Spleen (tissue), 11 donors: ENCODE data around the gene DOK7. TPM values are rescaled to one million over a fixed set of nuclear protein-coding genes. Genes with fewer than 3 reads are reported as not detected.

Experiments
- DNase-seq: peaks from one replicate; pipeline ENCODE4 v3.0.0-alpha.2; 2020
- H3K27ac ChIP-seq, 8 donors: fragments of 200-600 bp; sonication (generic) in 7 of 8; 1 replicate in 4 of 8; 2 replicates in 4 of 8; pipeline versions ENCODE4 v1.5.0 to v1.8.0; 2016 to 2021; ENCODE audit warnings: inconsistent platforms in 4 of 8, mild to moderate bottlenecking in 4 of 8, moderate library complexity in 1 of 8
- H3K27me3 ChIP-seq, 7 donors: fragments of 200-600 bp; sonication (generic) in 6 of 7; replicated peaks in 1 of 7; 1 replicate in 4 of 7; 2 replicates in 3 of 7; pipeline versions ENCODE4 v1.5.0 to v1.8.0; 2016 to 2021; ENCODE audit warnings: inconsistent platforms in 3 of 7, mild to moderate bottlenecking in 1 of 7
- H3K36me3 ChIP-seq, 6 donors: fragments of 200-600 bp; sonication (generic) in 5 of 6; 1 replicate in 4 of 6; 2 replicates in 2 of 6; pipeline versions ENCODE4 v1.5.0 to v1.8.0; 2016 to 2021; ENCODE audit warnings: inconsistent platforms in 2 of 6
- H3K4me1 ChIP-seq, 6 donors: fragments of 200-600 bp; sonication (generic) in 5 of 6; 1 replicate in 3 of 6; 2 replicates in 3 of 6; pipeline versions ENCODE4 v1.5.0 to v1.8.0; 2016 to 2021; ENCODE audit warnings: inconsistent platforms in 3 of 6
- H3K4me3 ChIP-seq, 8 donors: fragments of 200-600 bp; sonication (generic) in 7 of 8; 1 replicate in 4 of 8; 2 replicates in 4 of 8; pipeline versions ENCODE4 v1.5.0 to v1.8.0; 2016 to 2021; ENCODE audit warnings: inconsistent platforms in 4 of 8, mild to moderate bottlenecking in 4 of 8, moderate library complexity in 2 of 8
- H3K9me3 ChIP-seq, 8 donors: fragments of 200-600 bp; sonication (generic) in 7 of 8; 1 replicate in 4 of 8; 2 replicates in 4 of 8; pipeline versions ENCODE4 v1.5.0 to v1.8.0; 2016 to 2021; ENCODE audit warnings: inconsistent platforms in 4 of 8
- CTCF ChIP-seq, 11 experiments: fragments of 200-600 bp in 7 of 11; fragments of 450-650 bp in 4 of 11; sonication (generic) in 4 of 11; IDR thresholded peaks in 8 of 11; conservative IDR thresholded peaks in 3 of 11; 1 replicate in 7 of 11; 2 replicates in 4 of 11; pipeline versions ENCODE4 v1.4.0 to v1.8.0; 2016 to 2021; ENCODE audit warnings: antibody characterized with exemption in 11 of 11, inconsistent platforms in 4 of 11, mild to moderate bottlenecking in 1 of 11
- POLR2A ChIP-seq, 3 donors: fragments of 450-650 bp; IDR thresholded peaks; one replicate each; pipeline ENCODE4 v1.5.1; 2017; ENCODE audit warnings: antibody characterized with exemption in 3 of 3, mild to moderate bottlenecking in 1 of 3
- POLR2AphosphoS5 ChIP-seq, 3 donors: sonication (generic); formaldehyde crosslinking; IDR thresholded peaks; one replicate each; pipeline ENCODE4 v1.5.1; 2017; ENCODE audit warnings: antibody characterized with exemption in 3 of 3
- WGBS, 5 donors: extraction: QIAGEN DNeasy Blood & Tissue Kit in 3 of 5; methylation state at CpG; one replicate each; pipeline versions ENCODE4 v1.1.5 to v1.1.7; 2013 to 2018; 5-methylcytosine and 5-hydroxymethylcytosine counted together
- intact Hi-C: fragments of 100-400 bp; cut with DNase I; formaldehyde crosslinking; loops from one replicate; pipeline ENCODE4 v1.15.0; 2023; ENCODE audit warnings: low total_unique reads
- polyA plus RNA-seq, 3 donors: library from polyadenylated mRNA; stranded (reverse); fragments of 200-250 nt; gene quantifications; one replicate each; pipeline ENCODE4 v1.2.1, GENCODE V29; 2013
- total RNA-seq, 7 donors: library from RNA; depleted of rRNA in 3 of 7; stranded (reverse); fragments of >200 nt in 3 of 7; fragmentation: NEBNext Ultra II Directional in 4 of 7; extraction: Animal tissue kit (Norgen Biotek cat#: 25700) in 4 of 7; gene quantifications; one replicate each; pipeline versions ENCODE4 v1.1.0 to v1.2.1, GENCODE V29; 2016 to 2021
- donor health status: healthy with polysubstance abuse.
- donor health status: DM: no; HTN: no; CAD: no; lungs with moderate emphysema.
- donor health status: DM: no; HTN: no; CAD: no.
- donor health status: Bipolar disorder and iron deficiency.
- donor health status: healthy.
- donor health status: DM: no; HTN: no; CAD: no.
- donor health status: DM: yes; HTN: yes; CAD: no.

The DOK7 gene
- total and polyA plus RNA-seq, 10 donors = 0.69 to 13.5 (median 1.7) TPM

DNA sequence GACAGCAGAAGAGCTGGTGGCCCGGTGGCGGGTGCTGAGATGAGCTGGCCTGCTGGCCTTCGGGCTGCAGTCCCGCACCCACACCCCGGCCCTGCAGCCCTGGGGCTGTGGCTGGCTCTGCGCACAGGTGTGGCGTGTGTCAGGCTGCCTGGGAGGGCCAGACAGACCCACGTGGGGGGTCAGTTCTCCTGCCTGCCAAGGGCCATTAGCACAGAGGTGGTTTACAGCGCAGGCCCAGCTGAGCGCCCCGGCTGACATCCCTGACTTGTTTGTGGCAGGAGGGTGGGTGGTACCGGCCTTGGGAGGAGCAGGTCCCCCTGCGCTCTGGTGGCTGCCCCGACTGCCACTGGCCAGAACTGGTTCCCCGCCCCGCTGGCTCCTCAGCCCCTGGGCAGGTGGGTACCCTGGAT lies 30.7 kb upstream of the DOK7 start:
- Histone ChIP-seq H3K9me3 (no peaks in the 10 kb centered on the region), H3K27ac (no peak overlapping the region), H3K4me3 (no peak overlapping the region), H3K36me3 (peaks cover 0 to 47% (median 3%) of the 10 kb centered on the region in 6 donors), H3K27me3 (no peaks in the 10 kb centered on the region), H3K4me1 (no peaks in the 10 kb centered on the region)
- intact Hi-C loops = no loop called here
- WGBS, 5 donors = 90 to 97% (median 92%) methylated on average over 5 to 16 of the region's 16 CpGs
- TF ChIP-seq POLR2A (IDR thresholded peaks at IDR 0.05) = no peak
- TF ChIP-seq POLR2AphosphoS5 (IDR thresholded peaks at IDR 0.05) = no peak
- no peak for TF ChIP-seq CTCF (IDR thresholded peaks at IDR 0.05 in 8 of 11, conservative IDR thresholded peaks at IDR 0.05 in 3 of 11)
- no peak for DNase-seq

DNA sequence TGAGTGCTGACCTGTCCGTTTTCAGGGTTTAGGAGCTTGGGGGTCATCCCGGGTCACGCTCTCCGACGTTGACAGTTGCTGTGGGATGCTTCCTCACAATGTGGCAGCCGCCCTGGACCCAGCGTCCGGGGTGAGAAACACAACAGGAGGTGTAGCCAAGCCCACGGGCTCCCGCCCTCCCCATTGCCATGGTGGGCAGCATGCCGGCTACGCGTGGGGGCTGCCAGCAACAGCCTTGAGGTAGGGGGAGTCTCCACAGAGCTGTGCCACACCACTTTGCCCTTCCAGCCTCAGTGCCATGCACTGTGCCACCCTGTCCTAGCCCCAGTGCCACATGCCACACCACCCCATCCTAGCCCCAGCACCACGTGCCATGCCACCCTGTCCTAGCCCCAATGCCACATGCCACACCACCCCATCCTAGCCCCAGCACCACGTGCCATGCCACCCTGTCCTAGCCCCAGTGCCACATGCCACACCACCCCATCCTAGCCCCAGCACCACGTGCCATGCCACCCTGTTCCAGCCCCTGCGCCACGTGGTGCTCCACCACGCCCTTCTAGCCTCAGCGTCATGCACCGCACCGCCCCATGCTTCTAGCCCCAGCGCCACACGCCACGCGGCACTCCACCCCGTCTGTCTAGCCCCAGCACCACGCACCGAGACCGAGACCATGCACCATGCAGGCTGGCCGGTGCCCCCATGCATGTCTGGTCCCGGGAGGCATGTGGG lies 29.8 kb upstream of the DOK7 start:
- WGBS, 5 donors = 89 to 96% (median 94%) methylated on average over 32 of the region's 32 CpGs
- no peaks in the 10 kb centered on the region for H3K27me3 ChIP-seq
- intact Hi-C loops = no loop called here
- no peak for DNase-seq
- H3K27ac ChIP-seq = no peak overlapping the region
- H3K9me3 ChIP-seq = no peaks in the 10 kb centered on the region
- no peak overlapping the region for H3K4me3 ChIP-seq
- TF ChIP-seq POLR2A (IDR thresholded peaks at IDR 0.05) (no peak), CTCF (IDR thresholded peaks at IDR 0.05 in 8 of 11, conservative IDR thresholded peaks at IDR 0.05 in 3 of 11) (no peak), POLR2AphosphoS5 (IDR thresholded peaks at IDR 0.05) (no peak)
- H3K4me1 ChIP-seq = no peaks in the 10 kb centered on the region
- peaks cover 0 to 42% (median 3%) of the 10 kb centered on the region in 6 donors for H3K36me3 ChIP-seq

GRCh38 chr4:3434881-3435685 lies 28.0 kb upstream of the DOK7 start:
- 74 to 85% (median 84%) methylated on average over 7 to 16 of the region's 16 CpGs for WGBS, 5 donors
- Histone ChIP-seq H3K27ac (no peak overlapping the region), H3K4me1 (no peaks in the 10 kb centered on the region), H3K27me3 (no peaks in the 10 kb centered on the region), H3K9me3 (no peaks in the 10 kb centered on the region), H3K4me3 (no peak overlapping the region), H3K36me3 (peaks cover 0 to 25% (median 3%) of the 10 kb centered on the region in 6 donors)
- no peak for DNase-seq
- intact Hi-C loops = no loop called here
- TF ChIP-seq POLR2A (IDR thresholded peaks at IDR 0.05) (no peak), CTCF (IDR thresholded peaks at IDR 0.05 in 8 of 11, conservative IDR thresholded peaks at IDR 0.05 in 3 of 11) (no peak), POLR2AphosphoS5 (IDR thresholded peaks at IDR 0.05) (no peak)

DNA sequence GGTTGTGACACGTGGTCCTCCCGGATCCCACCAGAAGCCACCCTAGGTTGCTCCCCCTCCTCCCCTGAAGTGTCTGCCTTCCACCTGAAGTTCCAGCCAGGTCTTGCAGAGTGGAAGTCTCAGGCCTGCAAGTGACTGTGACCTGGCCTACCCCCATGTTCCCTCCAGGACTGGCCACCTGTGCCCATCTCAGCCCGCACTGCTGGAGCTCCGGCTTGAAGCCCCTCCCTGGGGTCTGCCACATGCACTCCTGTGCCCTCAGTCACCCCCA lies 27.5 kb upstream of the DOK7 start:
- WGBS, 5 donors = 79 to 89% (median 80%) methylated on average over 4 of the region's 4 CpGs
- H3K36me3 ChIP-seq = peaks cover 0 to 20% (median 3%) of the 10 kb centered on the region in 6 donors
- intact Hi-C loops = no loop called here
- no peaks in the 10 kb centered on the region for H3K27me3 ChIP-seq
- H3K4me1 ChIP-seq = no peaks in the 10 kb centered on the region
- TF ChIP-seq POLR2A (IDR thresholded peaks at IDR 0.05) (no peak), POLR2AphosphoS5 (IDR thresholded peaks at IDR 0.05) (no peak), CTCF (IDR thresholded peaks at IDR 0.05 in 8 of 11, conservative IDR thresholded peaks at IDR 0.05 in 3 of 11) (no peak)
- H3K4me3 ChIP-seq = no peak overlapping the region
- DNase-seq = no peak
- H3K27ac ChIP-seq = no peak overlapping the region
- no peaks in the 10 kb centered on the region for H3K9me3 ChIP-seq
